Stomach (tissue), 9 donors: ENCODE data around the gene FZD8. TPM values are rescaled to one million over a fixed set of nuclear protein-coding genes. Genes with fewer than 3 reads are reported as not detected.

ENCODE experiments used
- DNase-seq, 2 donors: peaks; one replicate each; pipeline versions ENCODE4 v3.0.0 to v3.0.0-alpha.2; 2013 to 2019
- H3K27ac ChIP-seq, 5 donors: fragments of 200-600 bp in 4 of 5; sonication (generic) in 4 of 5; one replicate each; pipeline ENCODE4 v1.5.1; 2013 to 2019; ENCODE audit warnings: mild to moderate bottlenecking in 1 of 5, moderate library complexity in 1 of 5
- H3K27me3 ChIP-seq, 3 donors: fragments of 200-600 bp; sonication (generic); one replicate each; pipeline ENCODE4 v1.5.1; 2017 to 2019; ENCODE audit warnings: mixed run types in 1 of 3
- H3K36me3 ChIP-seq, 4 donors: fragments of 200-600 bp; sonication (generic); 1 replicate in 3 of 4; 2 replicates in 1 of 4; pipeline ENCODE4 v1.5.1; 2016 to 2019
- H3K4me1 ChIP-seq, 4 donors: fragments of 200-600 bp; sonication (generic); one replicate each; pipeline ENCODE4 v1.5.1; 2016 to 2019
- H3K4me3 ChIP-seq, 4 donors: fragments of 200-600 bp; sonication (generic) in 3 of 4; one replicate each; pipeline ENCODE4 v1.5.1; 2016 to 2019; ENCODE audit warnings: mild to moderate bottlenecking in 1 of 4
- H3K9me3 ChIP-seq, 4 donors: fragments of 200-600 bp; sonication (generic); one replicate each; pipeline ENCODE4 v1.5.1; 2016 to 2019
- CTCF ChIP-seq, 7 experiments: fragments of 450-650 bp in 4 of 7; fragments of 200-600 bp in 3 of 7; sonication (generic) in 3 of 7; IDR thresholded peaks; one replicate each; pipeline ENCODE4 v1.5.1; 2016 to 2019; ENCODE audit warnings: antibody characterized with exemption in 7 of 7, control low read depth in 2 of 7, mild to moderate bottlenecking in 1 of 7
- EP300 ChIP-seq: sonication (generic); formaldehyde crosslinking; IDR thresholded peaks from one replicate; pipeline ENCODE4 v1.6.1; 2017; ENCODE audit warnings: antibody characterized with exemption
- POLR2A ChIP-seq, 4 donors: fragments of 450-650 bp; IDR thresholded peaks; one replicate each; pipeline ENCODE4 v1.6.1; 2016; ENCODE audit warnings: antibody characterized with exemption in 4 of 4, control low read depth in 2 of 4, mild to moderate bottlenecking in 1 of 4, moderate library complexity in 1 of 4
- POLR2AphosphoS5 ChIP-seq, 3 donors: sonication (generic); formaldehyde crosslinking; IDR thresholded peaks; one replicate each; pipeline ENCODE4 v1.6.1; 2016; ENCODE audit warnings: antibody characterized with exemption in 3 of 3
- WGBS, 5 donors: extraction: QIAGEN DNeasy Blood & Tissue Kit in 3 of 5; methylation state at CpG; one replicate each; pipeline versions ENCODE4 v1.1.5 to v1.1.7; 2013 to 2018; 5-methylcytosine and 5-hydroxymethylcytosine counted together
- intact Hi-C: fragments of 100-400 bp; cut with DNase I; formaldehyde crosslinking; loops from one replicate; pipeline ENCODE4 v1.15.1; 2023; ENCODE audit warnings: low total_unique reads
- polyA plus RNA-seq, 3 donors: library from polyadenylated mRNA; stranded (reverse); fragments of 200-250 nt; gene quantifications; one replicate each; pipeline ENCODE4 v1.2.3, GENCODE V29; 2013
- total RNA-seq, 5 donors: library from RNA; depleted of rRNA; stranded (reverse); fragments of >200 nt; gene quantifications; one replicate each; pipeline versions ENCODE4 v1.1.0 to v1.2.3, GENCODE V29; 2014 to 2016
- donor health status: healthy with polysubstance abuse.
- donor health status: Bipolar disorder and iron deficiency.
- donor health status: healthy.

Gene FZD8
- total and polyA plus RNA-seq, 8 donors, result 0.92 to 17.7 (median 7.1) TPM

- DNase-seq, result no peak
- Histone ChIP-seq H3K36me3 (no peaks in the 10 kb centered on the region), H3K27ac (no peak overlapping the region), H3K4me3 (no peak overlapping the region), H3K4me1 (no peaks in the 10 kb centered on the region), H3K9me3 (peaks cover 0 to 7% (median 0%) of the 10 kb centered on the region in 4 donors), H3K27me3 (peaks cover 0 to 46% (median 0%) of the 10 kb centered on the region in 3 donors)
- no peak for TF ChIP-seq POLR2AphosphoS5 (IDR thresholded peaks at IDR 0.05)
- TF ChIP-seq EP300, result no peak
- TF ChIP-seq CTCF (IDR thresholded peaks at IDR 0.05), result no peak
- no peak for TF ChIP-seq POLR2A (IDR thresholded peaks at IDR 0.05)
- 40 to 46% (median 45%) methylated on average over 5 of the region's 5 CpGs for WGBS, 5 donors
- intact Hi-C loops, result no loop called here
Measured at GRCh38 chr10:35614312-35614711, 27.8 kb downstream of the FZD8 start.

GRCh38 chr10:35613597-35614226 is 28.4 kb downstream of the FZD8 start:
- Histone ChIP-seq H3K9me3 (peaks cover 0 to 7% (median 0%) of the 10 kb centered on the region in 4 donors), H3K36me3 (no peaks in the 10 kb centered on the region), H3K4me3 (no peak overlapping the region), H3K27ac (no peak overlapping the region), H3K27me3 (peaks cover 0 to 50% (median 0%) of the 10 kb centered on the region in 3 donors), H3K4me1 (no peaks in the 10 kb centered on the region)
- peak in 1 of 2 donors; percentile 41 for DNase-seq
- intact Hi-C loops, result no loop called here
- WGBS, 5 donors, result 51 to 63% (median 56%) methylated on average over 8 of the region's 8 CpGs
- TF ChIP-seq POLR2AphosphoS5 (IDR thresholded peaks at IDR 0.05) (no peak), EP300 (no peak), CTCF (IDR thresholded peaks at IDR 0.05) (peak in 2 of 7 experiments; percentile 15 to 21)

GRCh38 chr10:35613107-35613440 is 29.0 kb downstream of the FZD8 start:
- intact Hi-C loops, result no loop called here

GRCh38 chr10:35612385-35613106 is 29.6 kb downstream of the FZD8 start:
- WGBS, 5 donors, result 41 to 51% (median 47%) methylated on average over 6 of the region's 6 CpGs
- Histone ChIP-seq H3K9me3 (peaks cover 0 to 7% (median 0%) of the 10 kb centered on the region in 4 donors), H3K27me3 (peaks cover 0 to 62% (median 11%) of the 10 kb centered on the region in 3 donors), H3K4me1 (peaks cover 8 to 9% (median 8%) of the 10 kb centered on the region in 4 donors), H3K4me3 (no peak overlapping the region), H3K27ac (no peak overlapping the region), H3K36me3 (no peaks in the 10 kb centered on the region)
- intact Hi-C loops, result no loop called here
- TF ChIP-seq CTCF (IDR thresholded peaks at IDR 0.05) (no peak), POLR2AphosphoS5 (IDR thresholded peaks at IDR 0.05) (no peak), POLR2A (IDR thresholded peaks at IDR 0.05) (no peak), EP300 (no peak)
- DNase-seq, result no peak

More at GRCh38 chr10:35613107-35613440, 29.0 kb downstream of the FZD8 start:
- Histone ChIP-seq H3K9me3 (peaks cover 0 to 7% (median 0%) of the 10 kb centered on the region in 4 donors), H3K4me1 (peaks cover 3 to 4% (median 3%) of the 10 kb centered on the region in 4 donors), H3K4me3 (no peak overlapping the region), H3K27ac (no peak overlapping the region), H3K27me3 (peaks cover 0 to 56% (median 6%) of the 10 kb centered on the region in 3 donors), H3K36me3 (no peaks in the 10 kb centered on the region)
- TF ChIP-seq CTCF (IDR thresholded peaks at IDR 0.05) (no peak), EP300 (no peak), POLR2AphosphoS5 (IDR thresholded peaks at IDR 0.05) (no peak), POLR2A (IDR thresholded peaks at IDR 0.05) (no peak)
- no peak for DNase-seq
- WGBS, 5 donors, result 48 to 69% (median 56%) methylated on average over 2 of the region's 2 CpGs
